GM21619 (cell line): ENCODE measurements around the gene MLNR.

Experiments used
- ATAC-seq: cut with Tn5 transposase; IDR thresholded peaks from one replicate; pipeline ENCODE4 v1.9.1; 2021; ENCODE audit not compliant: unreplicated experiment

Gene MLNR

GRCh38 chr13:49220036-49220855 lies at the start of gene MLNR:
TSS of gene MLNR (plus strand) at chr13:49220338. CDS start at chr13:49220338, 0 bp downstream.
- ATAC-seq: no peak

GRCh38 chr13:49171359-49171758 lies 48.8 kb upstream of the MLNR start:
- no peak for ATAC-seq

- no peak for ATAC-seq
Observed at GRCh38 chr13:49183672-49184325, 36.3 kb upstream of the MLNR start.

GRCh38 chr13:49184621-49185020 lies 35.5 kb upstream of the MLNR start:
- no peak for ATAC-seq

- ATAC-seq: no peak
Observed at GRCh38 chr13:49185264-49185663, 34.9 kb upstream of the MLNR start.

- no peak for ATAC-seq
Observed at GRCh38 chr13:49190901-49191300, 29.2 kb upstream of the MLNR start.

- ATAC-seq: no peak
Observed at GRCh38 chr13:49206641-49207040, 13.5 kb upstream of the MLNR start.

GRCh38 chr13:49208619-49209018 lies 11.5 kb upstream of the MLNR start:
- ATAC-seq: no peak

GRCh38 chr13:49210114-49210513 lies 10.0 kb upstream of the MLNR start:
- no peak for ATAC-seq

GRCh38 chr13:49210669-49211068 lies 9.5 kb upstream of the MLNR start:
- no peak for ATAC-seq

GRCh38 chr13:49213539-49213938 lies 6.6 kb upstream of the MLNR start:
- ATAC-seq: no peak

GRCh38 chr13:49213997-49214916 lies 5.9 kb upstream of the MLNR start:
- ATAC-seq: no peak

GRCh38 chr13:49214917-49215376 lies 5.2 kb upstream of the MLNR start:
- peak; percentile 64 for ATAC-seq

- ATAC-seq: no peak
Observed at GRCh38 chr13:49216334-49216733, 3.8 kb upstream of the MLNR start.

- no peak for ATAC-seq
Observed at GRCh38 chr13:49217962-49218492, 2.1 kb upstream of the MLNR start.

- ATAC-seq: no peak
Observed at GRCh38 chr13:49218493-49219051, 1.6 kb upstream of the MLNR start.

GRCh38 chr13:49219647-49220035 lies 497 bp upstream of the MLNR start:
- ATAC-seq: no peak

- ATAC-seq: no peak
Observed at GRCh38 chr13:49220856-49221589, 885 bp downstream of the MLNR start.

- ATAC-seq: no peak
Observed at GRCh38 chr13:49221590-49221965, 1.4 kb downstream of the MLNR start.
